ENCODE results near the gene ARHGEF35. TPM values are rescaled to one million over a fixed set of nuclear protein-coding genes. Genes with fewer than 3 reads are reported as not detected.

ARHGEF35 gene
- total RNA-seq, 1 donor from 2014 or later: 11.5 TPM

Other genes starting within 250 kb of the ARHGEF35 start
- gene OR2F1, start 241.0 kb downstream of the ARHGEF35 start, total RNA-seq: 0.13 TPM in 1 of 2 replicates, not detected in the other
- not detected in 2 replicates for gene OR6B1, start 195.5 kb downstream of the ARHGEF35 start, total RNA-seq
- gene OR2A5, start 146.9 kb downstream of the ARHGEF35 start, total RNA-seq: not detected in 2 replicates
- gene OR2A25, start 126.0 kb downstream of the ARHGEF35 start, total RNA-seq: not detected in 2 replicates
- gene OR2A12, start 109.6 kb downstream of the ARHGEF35 start, total RNA-seq: not detected in 2 replicates
- gene OR2A2, start 86.2 kb downstream of the ARHGEF35 start, total RNA-seq: not detected in 2 replicates
- gene OR2A14, start 72.7 kb downstream of the ARHGEF35 start, total RNA-seq: not detected in 2 replicates
- gene CTAGE4, start 12.4 kb downstream of the ARHGEF35 start, total RNA-seq: 4.2 and 4.3 TPM in 2 replicates
- gene OR2A42, start 43.8 kb upstream of the ARHGEF35 start, total RNA-seq: 0.07 and 0.08 TPM in 2 replicates
- gene OR2A7, start 69.0 kb upstream of the ARHGEF35 start, total RNA-seq: 2.8 and 3.0 TPM in 2 replicates
- 1.6 and 1.9 TPM in 2 replicates for gene CTAGE8, start 73.5 kb upstream of the ARHGEF35 start, total RNA-seq
- gene OR2A1, start 116.6 kb upstream of the ARHGEF35 start, total RNA-seq: under 0.01 TPM in 1 of 2 replicates, not detected in the other
- gene ARHGEF5, start 159.6 kb upstream of the ARHGEF35 start, total RNA-seq: 22.6 and 25.1 TPM in 2 replicates
- gene NOBOX, start 207.9 kb upstream of the ARHGEF35 start, total RNA-seq: not detected in 2 replicates